Astrocyte of the cerebellum (primary cell): ENCODE results near the gene UPF2.

ENCODE experiments used
- DNase-seq: peaks from one replicate; pipeline ENCODE4 v3.0.0-alpha.2; 2011; ENCODE audit warnings: low read depth
- H3K4me3 ChIP-seq: 2 replicates; pipeline ENCODE4 v1.5.1; 2011; ENCODE audit warnings: mild to moderate bottlenecking, low read depth, low read length, moderate library complexity
- CTCF ChIP-seq: IDR thresholded peaks from 2 replicates; pipeline ENCODE4 v1.5.1; 2012; ENCODE audit warnings: low read length, low read depth, moderate library complexity, mild to moderate bottlenecking; ENCODE audit errors: missing control alignments
- in situ Hi-C: cut with HindIII; loops from 2 replicates; pipeline ENCODE4 v1.10.0; 2017; ENCODE audit warnings: low sequenced_read_pairs

Gene UPF2

DNA sequence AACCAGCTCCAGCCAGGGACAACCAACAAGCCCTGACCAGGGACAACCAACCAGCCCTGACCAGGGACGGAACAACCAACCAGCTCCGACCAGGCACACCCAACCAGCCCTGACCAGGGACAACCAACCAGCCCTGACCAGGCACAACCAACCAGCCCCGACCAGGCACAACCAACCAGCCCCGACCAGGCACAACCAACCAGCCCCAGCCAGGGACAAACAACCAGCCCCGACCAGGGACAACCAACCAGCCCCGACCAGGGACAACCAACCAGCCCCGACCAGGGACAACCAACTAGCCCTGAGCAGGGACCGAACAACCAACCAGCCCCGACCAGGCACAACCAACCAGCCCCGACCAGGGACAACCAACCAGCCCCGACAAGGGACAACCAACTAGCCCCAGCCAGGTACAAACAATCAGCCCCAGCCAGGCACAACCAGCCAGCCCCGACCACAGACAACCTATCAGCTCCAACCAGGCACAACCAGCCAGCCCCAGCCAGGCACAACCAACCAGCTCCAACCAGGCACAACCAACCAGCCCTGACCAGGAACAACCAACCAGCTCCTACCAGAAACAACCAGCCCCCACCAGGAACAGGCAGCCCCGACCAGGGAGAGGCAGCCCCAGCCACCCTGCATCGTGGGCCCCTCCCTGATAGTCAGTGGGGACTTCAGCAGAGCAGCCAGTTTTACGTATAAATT lies 163.1 kb downstream of the UPF2 start:
- no peak for TF ChIP-seq CTCF
- DNase-seq: no peak
- H3K4me3 ChIP-seq: no peak overlapping the region
- in situ Hi-C loops: no loop called here

DNA sequence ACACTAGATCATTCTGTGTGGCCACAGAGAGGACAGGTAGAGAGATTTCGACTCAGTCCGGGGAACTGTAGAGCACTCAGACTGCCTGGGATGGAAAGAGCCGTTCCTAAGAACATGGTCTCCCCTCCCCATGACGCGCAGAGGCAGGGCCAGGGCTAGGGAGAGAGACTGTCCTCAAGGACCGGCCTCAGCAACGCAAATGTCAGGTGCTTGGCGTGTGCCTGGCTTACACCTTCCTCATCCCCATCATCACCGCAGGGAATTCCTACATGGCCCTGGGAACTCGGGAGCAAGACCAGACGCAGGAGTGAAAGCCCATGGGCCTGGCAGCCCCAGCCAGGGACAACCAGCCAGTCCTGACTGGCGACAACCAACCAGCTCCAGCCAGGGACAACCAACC lies 163.8 kb downstream of the UPF2 start:
- in situ Hi-C loops: no loop called here
- no peak for DNase-seq
- H3K4me3 ChIP-seq: no peak overlapping the region
- no peak for TF ChIP-seq CTCF

- in situ Hi-C loops: no loop called here
- no peak for TF ChIP-seq CTCF
- H3K4me3 ChIP-seq: no peak overlapping the region
- DNase-seq: no peak
These were observed 165.1 kb downstream of the UPF2 start for GRCh38 chr10:11877591-11877905.

DNA sequence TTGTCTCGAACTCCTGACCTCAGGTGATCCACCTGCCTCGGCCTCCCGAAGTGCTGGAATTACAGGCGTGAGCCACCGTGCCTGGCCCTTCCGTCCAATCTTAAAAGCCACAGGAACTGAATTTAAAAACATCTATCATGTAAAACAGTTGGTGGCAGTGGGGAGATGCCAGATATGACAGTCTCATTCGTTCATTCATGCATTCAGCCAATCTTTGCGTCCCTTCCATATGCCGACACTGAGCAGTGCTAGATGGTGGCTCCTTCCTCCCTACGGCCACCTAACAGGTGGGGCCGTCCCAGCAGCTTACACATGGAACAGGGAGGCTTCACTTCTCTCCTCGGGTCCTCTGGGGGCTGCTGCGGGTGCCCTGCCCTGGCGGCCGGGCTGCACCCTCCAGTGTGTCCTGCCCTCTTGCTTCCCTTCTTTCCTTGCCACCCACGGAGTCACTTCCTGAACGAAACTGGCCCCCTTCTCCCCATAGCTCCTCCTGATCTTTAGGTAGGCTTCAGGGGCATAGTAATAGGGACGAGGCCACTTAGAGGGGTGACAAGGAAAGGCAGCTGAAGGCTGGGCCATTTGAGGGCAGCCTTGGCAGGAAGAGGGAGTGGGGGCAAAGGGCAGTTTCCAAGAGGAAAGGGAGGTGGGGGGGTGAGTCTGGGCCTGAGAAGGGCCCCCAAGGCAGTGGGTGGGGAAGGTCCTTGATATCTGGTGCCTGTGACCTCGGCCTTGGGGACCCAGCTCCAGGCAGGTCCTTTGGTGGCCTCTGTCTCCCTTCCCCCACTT lies 165.6 kb downstream of the UPF2 start:
- in situ Hi-C loops: no loop called here
- DNase-seq: no peak

GRCh38 chr10:11876324-11876723 lies 166.3 kb downstream of the UPF2 start:
- TF ChIP-seq CTCF: no peak
- DNase-seq: no peak
- no peak overlapping the region for H3K4me3 ChIP-seq
- in situ Hi-C loops: no loop called here

More for the DNA sequence above, 165.6 kb downstream of the UPF2 start:
- TF ChIP-seq CTCF: no peak
- no peak overlapping the region for H3K4me3 ChIP-seq

GRCh38 chr10:11875494-11876281 lies 166.9 kb downstream of the UPF2 start:
- in situ Hi-C loops: no loop called here
- DNase-seq: peak; percentile 26
- no peak for TF ChIP-seq CTCF
- H3K4me3 ChIP-seq: no peak overlapping the region
